ENCODE data around the gene PXMP4. TPM values are rescaled to one million over a fixed set of nuclear protein-coding genes. Genes with fewer than 3 reads are reported as not detected.

The PXMP4 gene
- polyA plus RNA-seq, 2 of the 4 experiments (the other 2 are of a cell fraction), result 4.5 to 6.6 TPM

- TF ChIP-seq JUNB (IDR thresholded peaks at IDR 0.05) (no peak), HOXB5 (CRISPR knock-in tag; IDR thresholded peaks at IDR 0.05) (0 out of 2 replicates have a peak, but pooled peaks have one; percentile 31), ELK1 (IDR thresholded peaks at IDR 0.05; ENCODE audit: low read depth, low read length) (no peak), CTCF (IDR thresholded peaks at IDR 0.05) (peak; percentile 91), RFX5 (IDR thresholded peaks at IDR 0.05) (no peak), ZSCAN20 (CRISPR knock-in tag; IDR thresholded peaks at IDR 0.05) (no peak), MYC (IDR thresholded peaks at IDR 0.05; ENCODE audit: borderline replicate concordance, low read length) (no peak)
- TF ChIP-seq, protein P1, sequence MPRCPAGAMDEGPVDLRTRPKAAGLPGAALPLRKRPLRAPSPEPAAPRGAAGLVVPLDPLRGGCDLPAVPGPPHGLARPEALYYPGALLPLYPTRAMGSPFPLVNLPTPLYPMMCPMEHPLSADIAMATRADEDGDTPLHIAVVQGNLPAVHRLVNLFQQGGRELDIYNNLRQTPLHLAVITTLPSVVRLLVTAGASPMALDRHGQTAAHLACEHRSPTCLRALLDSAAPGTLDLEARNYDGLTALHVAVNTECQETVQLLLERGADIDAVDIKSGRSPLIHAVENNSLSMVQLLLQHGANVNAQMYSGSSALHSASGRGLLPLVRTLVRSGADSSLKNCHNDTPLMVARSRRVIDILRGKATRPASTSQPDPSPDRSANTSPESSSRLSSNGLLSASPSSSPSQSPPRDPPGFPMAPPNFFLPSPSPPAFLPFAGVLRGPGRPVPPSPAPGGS (IDR thresholded peaks at IDR 0.05), result no peak
Observed at GRCh38 chr20:33731693-33732165, 11.6 kb upstream of the PXMP4 start, which contains the start of gene ZNF341 (continued).

DNA sequence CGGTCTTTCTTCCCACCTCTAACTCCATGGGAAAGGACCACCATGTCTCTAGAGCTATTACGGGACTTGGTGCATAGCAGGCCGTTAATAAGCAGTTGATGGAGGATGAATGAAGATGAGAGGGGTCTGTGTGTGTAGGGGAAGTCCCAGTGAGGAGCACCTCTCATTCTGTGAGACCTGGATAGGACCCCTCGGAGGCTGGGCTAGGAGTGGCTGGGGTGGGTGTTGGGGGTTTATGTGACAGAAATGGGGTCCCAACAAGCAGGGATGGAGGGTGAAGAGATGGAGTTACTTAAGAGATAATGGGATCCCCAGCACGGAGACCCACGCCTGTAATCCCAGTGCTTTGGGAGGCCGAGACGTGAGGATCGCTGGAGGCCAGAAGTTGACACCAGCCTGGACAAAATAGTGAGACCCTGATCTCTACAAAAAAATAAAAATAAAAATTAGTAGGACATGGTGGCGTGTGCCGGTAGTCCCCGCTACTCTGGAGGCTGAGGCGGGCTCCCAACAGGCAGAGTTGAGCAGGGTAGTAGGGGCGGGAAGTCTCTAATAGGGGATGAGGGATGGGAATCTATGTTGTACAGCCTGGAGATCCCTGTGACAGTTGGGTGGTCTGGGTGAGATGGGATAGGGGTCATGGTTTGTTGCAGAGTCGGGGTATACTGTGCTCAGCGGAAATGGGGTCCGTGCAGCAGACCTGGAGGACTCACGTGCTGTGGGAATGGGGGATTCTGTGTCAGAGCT lies 11.0 kb upstream of the PXMP4 start:
- ATAC-seq (no peak), FAIRE-seq (no peak), DNase-seq (ENCODE audit: low read depth in 1 of 2, low spot score in 1 of 2) (no peak)
- POLR2A ChIA-PET, result interaction anchor here (1.3 to 2.5 kb wide), 3 partner anchors 11 to 262 kb away, joined by 8 to 14 read pairs (median 12); partner anchors contain the start of genes CBFA2T2, PXMP4 and RALY
- Histone ChIP-seq H3K4me1 (peaks cover 28% of the 10 kb centered on the region), H3K4me3 (peak overlapping the region; percentile 58), H3K4me2 (peak overlapping the region; percentile 97), H3K9me3 (peaks cover 11% of the 10 kb centered on the region), H3K27ac (peak overlapping the region; percentile 98)
- 79% methylated on average over 18 of the region's 18 CpGs for WGBS (ENCODE audit: missing lambda C conversion rate)
- CTCF ChIA-PET, result interaction anchor here (0.6 to 2.3 kb wide), 6 partner anchors 8 to 102 kb away, joined by 3 to 10 read pairs (median 4); no protein-coding TSS in a partner anchor
- TF ChIP-seq SMC3 (IDR thresholded peaks at IDR 0.05), result no peak
- no peak for TF ChIP-seq TP53 (CRISPR knock-in tag; IDR thresholded peaks at IDR 0.05)
- TF ChIP-seq, protein P2, sequence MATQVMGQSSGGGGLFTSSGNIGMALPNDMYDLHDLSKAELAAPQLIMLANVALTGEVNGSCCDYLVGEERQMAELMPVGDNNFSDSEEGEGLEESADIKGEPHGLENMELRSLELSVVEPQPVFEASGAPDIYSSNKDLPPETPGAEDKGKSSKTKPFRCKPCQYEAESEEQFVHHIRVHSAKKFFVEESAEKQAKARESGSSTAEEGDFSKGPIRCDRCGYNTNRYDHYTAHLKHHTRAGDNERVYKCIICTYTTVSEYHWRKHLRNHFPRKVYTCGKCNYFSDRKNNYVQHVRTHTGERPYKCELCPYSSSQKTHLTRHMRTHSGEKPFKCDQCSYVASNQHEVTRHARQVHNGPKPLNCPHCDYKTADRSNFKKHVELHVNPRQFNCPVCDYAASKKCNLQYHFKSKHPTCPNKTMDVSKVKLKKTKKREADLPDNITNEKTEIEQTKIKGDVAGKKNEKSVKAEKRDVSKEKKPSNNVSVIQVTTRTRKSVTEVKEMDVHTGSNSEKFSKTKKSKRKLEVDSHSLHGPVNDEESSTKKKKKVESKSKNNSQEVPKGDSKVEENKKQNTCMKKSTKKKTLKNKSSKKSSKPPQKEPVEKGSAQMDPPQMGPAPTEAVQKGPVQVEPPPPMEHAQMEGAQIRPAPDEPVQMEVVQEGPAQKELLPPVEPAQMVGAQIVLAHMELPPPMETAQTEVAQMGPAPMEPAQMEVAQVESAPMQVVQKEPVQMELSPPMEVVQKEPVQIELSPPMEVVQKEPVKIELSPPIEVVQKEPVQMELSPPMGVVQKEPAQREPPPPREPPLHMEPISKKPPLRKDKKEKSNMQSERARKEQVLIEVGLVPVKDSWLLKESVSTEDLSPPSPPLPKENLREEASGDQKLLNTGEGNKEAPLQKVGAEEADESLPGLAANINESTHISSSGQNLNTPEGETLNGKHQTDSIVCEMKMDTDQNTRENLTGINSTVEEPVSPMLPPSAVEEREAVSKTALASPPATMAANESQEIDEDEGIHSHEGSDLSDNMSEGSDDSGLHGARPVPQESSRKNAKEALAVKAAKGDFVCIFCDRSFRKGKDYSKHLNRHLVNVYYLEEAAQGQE (IDR thresholded peaks at IDR 0.05), result no peak
- no peak for TF ChIP-seq EHF (CRISPR knock-in tag; IDR thresholded peaks at IDR 0.05)
- no peak for TF ChIP-seq ELK1 (IDR thresholded peaks at IDR 0.05; ENCODE audit: low read depth, low read length)
- TF ChIP-seq FOSL2 (IDR thresholded peaks at IDR 0.05), result no peak
- TF ChIP-seq FOSL2 (CRISPR knock-in tag; IDR thresholded peaks at IDR 0.05), result no peak
- no peak for TF ChIP-seq ZC3H11A (IDR thresholded peaks at IDR 0.05)
- TF ChIP-seq JUNB (IDR thresholded peaks at IDR 0.05), result no peak
- TF ChIP-seq, protein P3, sequence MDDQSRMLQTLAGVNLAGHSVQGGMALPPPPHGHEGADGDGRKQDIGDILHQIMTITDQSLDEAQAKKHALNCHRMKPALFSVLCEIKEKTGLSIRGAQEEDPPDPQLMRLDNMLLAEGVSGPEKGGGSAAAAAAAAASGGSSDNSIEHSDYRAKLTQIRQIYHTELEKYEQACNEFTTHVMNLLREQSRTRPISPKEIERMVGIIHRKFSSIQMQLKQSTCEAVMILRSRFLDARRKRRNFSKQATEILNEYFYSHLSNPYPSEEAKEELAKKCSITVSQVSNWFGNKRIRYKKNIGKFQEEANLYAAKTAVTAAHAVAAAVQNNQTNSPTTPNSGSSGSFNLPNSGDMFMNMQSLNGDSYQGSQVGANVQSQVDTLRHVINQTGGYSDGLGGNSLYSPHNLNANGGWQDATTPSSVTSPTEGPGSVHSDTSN (IDR thresholded peaks at IDR 0.05), result no peak
- TF ChIP-seq ZFP36 (IDR thresholded peaks at IDR 0.05; ENCODE audit: borderline replicate concordance, partially characterized antibody), result no peak
- TF ChIP-seq USF2 (IDR thresholded peaks at IDR 0.05), result no peak
- TF ChIP-seq FOXS1 (CRISPR knock-in tag; IDR thresholded peaks at IDR 0.05), result no peak
- no peak for TF ChIP-seq RNF2 (IDR thresholded peaks at IDR 0.05; ENCODE audit: borderline replicate concordance, low read depth)
- no peak for TF ChIP-seq POLR2A (IDR thresholded peaks at IDR 0.05; ENCODE audit: low read length)
- TF ChIP-seq RCOR1 (IDR thresholded peaks at IDR 0.05; ENCODE audit: low read depth, low read length), result no peak
- no peak for TF ChIP-seq ESRRA (IDR thresholded peaks at IDR 0.05; ENCODE audit: borderline replicate concordance, low read length)

Measured in A549 (cell line).